CD4-positive, alpha-beta T cell treated with Interleukin-15 for 4 hours (primary cell): Measurements from ENCODE around the gene HPN.

Experiments used
- DNase-seq: peaks from one replicate; pipeline ENCODE4 v3.0.0-alpha.2; 2020; ENCODE audit warnings: low spot score

Gene HPN

DNA sequence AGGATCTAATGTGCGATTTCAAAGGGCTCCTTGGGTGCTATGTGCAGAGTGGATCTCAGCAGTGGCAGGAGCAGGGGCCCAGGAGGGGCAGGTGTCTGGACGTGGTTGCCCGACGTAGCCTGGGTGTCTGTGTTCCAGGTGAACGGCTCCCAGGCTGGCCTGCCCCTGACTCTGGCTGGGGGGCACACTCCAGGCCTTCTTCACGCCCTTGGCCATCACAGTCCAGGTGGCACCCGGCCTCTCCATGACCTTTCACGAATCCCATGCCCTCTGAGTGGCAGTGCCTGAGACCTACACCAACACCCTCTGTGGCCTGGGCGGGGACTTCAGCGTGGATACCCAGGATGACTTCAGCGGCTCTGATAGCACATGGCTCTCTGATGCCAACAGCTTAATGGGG lies 62.8 kb downstream of the HPN start:
- no peak for DNase-seq

DNA sequence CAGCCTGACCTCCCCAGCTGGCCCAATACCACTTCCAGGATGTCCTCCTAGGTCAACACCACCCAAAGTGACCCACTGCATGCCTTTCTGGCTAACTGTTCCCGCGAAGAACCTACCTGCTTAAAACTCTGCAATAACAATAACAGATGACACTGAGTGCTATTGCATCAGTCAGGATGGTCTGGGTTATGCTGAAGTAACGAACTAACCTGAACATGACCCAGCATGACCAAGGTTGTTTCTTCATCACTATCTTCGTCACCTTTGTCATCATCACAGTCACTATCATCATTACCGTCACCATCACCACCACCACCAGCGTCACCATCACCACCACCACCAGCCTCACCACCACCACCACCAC lies 63.5 kb downstream of the HPN start:
- DNase-seq = no peak

DNA sequence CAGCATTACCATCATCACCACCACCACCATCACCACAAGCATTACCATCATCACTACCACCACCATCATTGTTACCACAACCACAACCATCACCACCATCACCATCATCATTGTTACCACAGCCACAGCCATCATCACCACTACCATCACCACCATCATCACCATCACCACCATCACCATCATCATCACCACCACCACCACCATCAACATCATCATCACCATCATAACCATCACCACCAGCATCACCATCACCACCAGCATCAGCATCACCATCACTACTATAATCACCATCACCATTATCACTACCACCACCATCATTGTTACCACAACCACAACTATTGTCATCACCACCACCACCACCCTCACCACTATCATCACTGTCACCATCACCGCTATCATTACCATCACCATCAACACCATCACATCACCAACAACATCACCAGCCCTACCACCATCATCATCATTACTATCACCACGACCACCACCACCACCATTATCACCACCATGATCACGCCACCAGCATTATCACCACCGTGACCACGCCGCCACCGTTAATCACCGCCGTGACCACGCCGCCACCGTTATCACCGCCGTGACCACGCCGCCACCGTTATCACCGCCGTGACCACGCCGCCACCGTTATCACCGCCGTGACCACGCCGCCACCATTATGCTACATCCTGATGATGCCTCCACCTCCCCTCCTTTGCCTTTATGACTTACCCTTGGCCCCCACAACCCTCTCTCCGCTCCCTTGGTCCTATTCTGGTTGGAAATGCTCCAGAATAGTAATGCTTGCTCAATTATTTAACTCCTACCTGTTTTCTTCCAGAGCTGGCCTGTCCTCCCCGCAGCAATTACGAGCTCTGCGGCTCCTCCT lies 64.1 kb downstream of the HPN start:
- no peak for DNase-seq

DNA sequence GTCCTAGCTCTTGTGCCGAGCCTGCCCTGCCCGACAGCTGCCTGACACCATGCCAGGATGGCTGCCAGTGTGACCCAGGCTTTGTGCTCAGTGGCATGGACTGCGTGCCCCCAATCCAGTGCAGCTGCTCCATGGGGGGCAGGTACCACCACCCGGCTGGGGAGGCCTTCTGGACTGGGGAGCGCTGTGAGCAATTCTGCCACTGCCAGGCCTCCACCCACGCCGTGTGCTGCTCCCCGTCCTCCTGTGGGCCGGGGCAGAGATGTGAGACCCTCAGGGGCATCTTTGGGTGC lies 64.7 kb downstream of the HPN start:
- no peak for DNase-seq

DNA sequence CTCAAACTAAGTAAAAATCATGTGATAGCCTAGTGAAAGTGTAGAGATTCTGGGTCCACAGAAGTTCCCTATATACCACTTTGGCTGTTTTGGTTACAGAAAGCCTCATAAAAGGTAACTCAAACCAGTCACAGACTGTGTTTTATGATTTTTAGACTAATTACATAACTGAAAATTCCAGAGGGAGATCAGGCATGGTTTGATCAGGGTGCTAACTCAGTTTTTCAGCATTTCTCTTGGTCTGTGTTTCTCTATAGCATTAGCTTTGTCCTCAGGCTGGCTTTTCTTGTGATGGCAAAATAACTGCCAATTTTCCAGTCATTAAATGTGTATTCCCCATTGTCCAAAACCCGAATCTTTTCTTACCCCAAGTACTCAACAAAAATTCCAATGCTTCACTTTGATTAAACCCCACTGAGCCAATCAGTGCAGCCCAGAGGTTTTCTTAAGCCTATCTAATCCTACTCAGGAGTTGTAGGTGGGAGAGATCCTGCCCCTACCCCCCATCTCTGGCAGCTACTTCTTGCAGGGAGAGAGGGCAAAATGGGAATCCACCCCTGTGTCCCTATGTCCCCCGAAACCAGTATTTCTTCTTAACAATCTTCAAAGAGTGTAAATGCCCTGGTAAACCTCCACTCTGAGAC lies 65.5 kb downstream of the HPN start:
- no peak for DNase-seq

DNA sequence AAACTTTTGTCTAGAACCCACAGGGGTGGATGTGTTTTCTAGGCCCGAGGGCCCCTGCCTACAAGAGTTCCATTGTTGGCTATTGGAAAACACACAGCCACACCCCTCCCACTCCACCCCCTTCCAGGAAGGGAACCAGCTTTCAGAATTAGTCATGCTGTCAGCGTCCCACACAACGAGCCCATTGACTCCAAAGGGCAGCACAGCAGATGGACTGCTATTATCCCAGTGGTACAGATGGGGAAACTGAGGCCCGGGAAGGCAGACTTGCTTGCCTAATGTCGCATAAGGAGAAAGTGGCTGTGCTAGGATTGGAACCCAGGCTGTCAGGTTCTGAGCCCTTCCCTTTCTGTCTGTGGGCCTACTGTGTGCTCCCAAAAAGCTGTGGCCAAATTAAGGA lies 66.0 kb downstream of the HPN start:
- no peak for DNase-seq

DNA sequence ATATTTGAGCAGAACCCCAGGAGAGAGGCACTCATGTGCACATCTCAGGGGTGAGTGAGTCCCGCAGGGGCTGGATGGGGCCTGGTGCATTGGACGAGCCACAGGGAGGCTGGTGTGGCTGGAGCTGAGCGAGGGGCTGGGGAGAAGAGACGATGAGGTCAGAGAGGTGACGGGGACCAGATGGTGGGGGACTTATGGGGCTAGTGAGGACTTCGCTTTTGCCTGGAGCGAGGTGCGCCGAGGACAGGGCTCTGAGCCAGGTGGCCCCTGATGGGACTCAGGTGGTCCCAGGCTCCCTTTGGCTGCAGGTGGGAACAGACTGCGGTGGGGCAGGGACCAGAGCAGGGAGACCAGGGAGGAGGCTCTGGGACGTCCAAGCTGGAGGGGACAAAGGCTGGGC lies 67.2 kb downstream of the HPN start:
- DNase-seq = no peak

DNA sequence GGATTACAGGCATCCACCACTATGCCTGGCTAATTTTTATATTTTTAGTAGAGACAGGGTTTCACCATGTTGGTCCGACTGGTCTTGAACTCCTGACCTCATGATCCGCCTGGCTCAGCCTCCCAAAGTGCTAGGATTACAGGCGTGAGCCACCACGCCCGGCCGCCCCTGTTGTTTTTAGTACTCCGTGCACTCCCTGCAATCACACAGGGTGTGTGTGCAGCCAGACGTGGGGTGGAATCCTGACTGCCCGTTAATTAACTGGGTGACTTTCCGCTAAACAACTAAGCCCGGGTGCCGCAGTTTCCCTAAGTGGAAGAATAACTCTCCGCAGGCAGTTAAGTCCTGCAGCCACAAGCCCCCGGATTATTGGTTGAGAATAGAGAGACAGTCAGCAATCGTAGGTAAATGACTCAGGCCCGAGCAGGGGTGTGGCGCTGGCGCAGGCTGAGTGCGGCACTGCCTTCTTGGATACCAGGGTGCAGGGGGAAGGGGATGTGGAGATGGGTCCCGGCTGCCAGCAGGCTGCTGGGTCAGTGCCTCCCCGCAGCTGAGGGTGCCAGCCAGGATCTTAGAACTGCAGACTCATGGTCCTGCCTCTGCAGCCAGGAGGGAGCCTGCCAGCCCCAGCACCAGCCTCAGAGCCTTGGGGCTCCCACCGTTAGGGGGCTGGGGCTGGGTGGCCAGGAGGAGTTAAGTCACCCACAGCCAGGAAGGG lies 68.0 kb downstream of the HPN start:
- DNase-seq = no peak

DNA sequence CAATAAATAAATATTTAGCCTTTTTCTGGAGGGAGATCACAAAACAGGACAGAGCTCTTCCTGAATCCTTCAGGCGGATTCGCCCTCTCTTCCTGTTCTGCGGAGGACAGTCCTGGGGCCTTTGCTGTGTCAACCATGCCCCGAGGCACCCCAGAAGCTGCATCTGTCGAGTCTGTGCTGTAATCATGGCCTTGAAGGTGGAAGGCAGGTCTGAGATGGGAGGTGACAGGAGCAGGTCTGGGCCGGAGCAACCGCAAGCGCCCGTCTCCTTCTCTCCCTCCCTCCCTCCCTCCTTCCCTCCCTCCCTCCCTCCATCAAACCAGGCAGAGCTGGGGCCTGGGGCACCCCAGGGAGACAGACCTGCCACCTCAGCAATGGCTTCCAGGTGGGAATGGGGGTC lies 69.5 kb downstream of the HPN start:
- DNase-seq = no peak

DNA sequence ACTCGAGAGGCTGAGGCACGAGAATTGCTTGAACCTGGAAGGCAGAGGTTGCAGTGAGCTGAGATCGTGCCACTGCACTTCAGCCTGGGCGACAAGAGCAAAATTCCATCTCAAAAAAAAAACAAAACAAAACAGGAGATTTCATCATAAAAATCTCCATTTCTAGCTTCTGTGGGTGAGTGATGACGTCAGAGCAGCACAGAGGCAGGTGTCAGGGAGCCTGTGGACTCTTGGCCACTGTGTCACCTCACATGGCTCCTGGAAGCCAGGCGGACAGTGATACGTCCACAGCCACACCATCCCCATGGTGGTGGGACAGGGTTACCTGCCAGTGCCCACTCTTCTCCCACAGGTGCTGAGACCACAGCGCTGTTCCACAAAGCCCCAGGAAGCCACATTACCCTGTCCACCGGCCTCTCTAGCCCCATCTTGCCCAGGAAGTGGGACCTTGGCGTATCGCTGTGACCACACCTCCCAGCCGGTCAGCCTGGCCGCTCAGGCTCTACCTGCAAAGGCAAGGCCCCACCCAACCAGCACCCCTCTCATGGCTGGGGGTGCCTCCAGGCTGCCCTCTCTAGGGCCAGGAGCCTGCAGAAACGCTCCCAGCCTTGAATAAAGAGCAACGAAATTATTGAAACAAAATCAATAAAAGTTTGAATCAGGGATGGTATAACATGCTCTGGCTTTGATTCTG lies 71.6 kb downstream of the HPN start:
- DNase-seq = no peak

DNA sequence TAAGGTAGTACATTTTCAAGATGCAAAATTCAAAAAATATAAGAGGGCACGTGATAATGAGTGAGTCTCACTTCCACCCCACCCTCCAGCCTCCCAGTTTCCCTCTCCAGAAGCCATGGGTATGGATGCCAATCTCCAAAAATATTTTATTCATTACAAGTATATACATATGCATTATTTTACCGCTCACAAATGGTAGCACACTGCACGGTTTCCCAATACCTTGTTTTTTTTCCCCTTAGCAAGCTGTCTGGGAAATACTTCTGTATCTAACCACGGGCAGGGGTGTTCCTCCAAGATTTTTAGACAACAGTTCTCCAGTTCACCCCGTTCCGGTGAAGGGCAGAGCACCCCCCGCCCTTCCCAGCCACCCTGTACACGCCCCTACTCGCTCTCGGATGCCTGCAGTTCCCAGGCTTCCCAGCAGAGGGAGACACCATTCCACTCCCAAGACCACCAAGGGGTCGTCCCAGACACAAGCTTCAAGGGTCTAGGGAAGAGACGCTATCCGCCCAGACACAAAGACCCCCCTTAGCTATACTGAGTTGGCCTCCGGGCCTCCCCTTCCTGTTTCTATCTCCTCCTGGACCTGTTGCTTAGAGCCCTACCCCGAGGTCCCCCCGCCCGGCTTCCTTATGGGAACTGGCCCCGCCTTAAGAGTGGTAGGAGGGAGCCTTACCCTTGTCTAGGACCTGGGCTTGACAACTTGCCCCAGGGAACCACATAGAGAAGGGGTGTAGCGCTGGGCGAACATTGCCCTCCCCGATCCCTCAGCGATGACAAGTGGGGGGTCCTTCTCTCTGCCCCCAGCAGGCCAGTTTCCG lies 73.0 kb downstream of the HPN start:
- peak; percentile 65 for DNase-seq

DNA sequence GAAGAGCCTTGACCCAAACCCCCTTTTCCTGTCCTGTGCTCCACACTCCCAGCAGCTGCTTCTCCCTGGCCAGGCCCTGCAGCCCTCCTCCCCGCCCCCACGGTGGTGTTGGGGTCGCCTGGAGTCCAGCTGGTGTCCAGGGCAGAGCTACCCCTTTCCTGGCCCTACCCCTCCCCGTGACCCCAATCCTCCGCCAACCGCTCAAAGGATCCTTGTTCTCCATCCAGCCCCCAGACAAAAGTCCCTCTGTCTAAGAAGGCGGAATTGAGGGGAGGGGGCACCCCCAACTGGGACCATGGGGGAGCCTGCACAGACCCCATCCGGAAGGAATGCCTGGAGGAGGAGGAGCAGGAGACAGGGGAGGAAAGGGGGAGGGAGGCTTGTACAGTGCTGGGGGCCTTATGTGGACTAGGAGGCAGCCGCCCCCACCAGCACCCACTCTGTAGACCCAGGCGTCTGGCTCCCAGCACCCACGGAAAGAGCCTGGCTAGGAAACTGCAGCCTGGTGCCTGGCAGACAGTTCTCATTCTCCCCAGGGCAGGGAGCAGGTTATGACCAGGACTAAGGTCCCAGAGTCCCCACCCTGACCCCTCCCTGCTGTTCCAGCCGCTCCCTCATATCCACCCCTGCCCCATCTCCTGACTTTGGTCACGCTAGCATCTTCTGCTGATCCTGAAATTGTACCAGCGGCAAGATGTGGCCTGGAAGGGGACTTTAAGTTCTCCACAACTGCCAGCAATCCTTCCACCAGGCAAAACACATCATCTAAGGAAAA lies 73.8 kb downstream of the HPN start, which contains the start of gene FXYD3:
Gene FXYD3 (plus strand): TSS at position 647 of the 775 bp plus-strand sequence. CDS start 3,554 bp downstream, outside the sequence.
- DNase-seq = no peak
